GM23338 (cell line): ENCODE measurements around the gene SLC16A9. TPM values are rescaled to one million over a fixed set of nuclear protein-coding genes. Genes with fewer than 3 reads are reported as not detected.

Experiments
- ATAC-seq: fragments of 200-7000 bp; cut with Tn5 transposase; 3 replicates; pipeline ENCODE4 v1.9.1; 2020
- DNase-seq: peaks from one replicate; pipeline ENCODE4 v3.0.0-alpha.2; 2015; ENCODE audit warnings: low spot score
- H2AFZ ChIP-seq: fragments of 200-600 bp; sonication (generic); 2 replicates; pipeline ENCODE4 v1.8.0; 2016; ENCODE audit warnings: antibody characterized with exemption, mild to moderate bottlenecking, moderate library complexity
- H3F3A ChIP-seq: fragments of 200-600 bp; sonication (generic); replicated peaks from 2 replicates; pipeline ENCODE4 v1.8.0; 2017; ENCODE audit warnings: antibody characterized with exemption, mixed run types, low read depth
- H3K27ac ChIP-seq: fragments of 200-600 bp; sonication (generic); 2 replicates; pipeline ENCODE4 v1.6.1; 2016; ENCODE audit warnings: low read depth
- H3K27me3 ChIP-seq: fragments of 200-600 bp; sonication (generic); 2 replicates; pipeline ENCODE4 v1.8.0; 2016; ENCODE audit warnings: mild to moderate bottlenecking, mixed run types, moderate library complexity; ENCODE audit not compliant: insufficient read depth
- H3K36me3 ChIP-seq: fragments of 200-600 bp; sonication (generic); 2 replicates; pipeline ENCODE4 v1.8.0; 2016; ENCODE audit warnings: mild to moderate bottlenecking; ENCODE audit not compliant: insufficient read depth
- H3K4me1 ChIP-seq: fragments of 200-600 bp; sonication (generic); 2 replicates; pipeline ENCODE4 v1.8.0; 2016; ENCODE audit warnings: mild to moderate bottlenecking, moderate library complexity; ENCODE audit not compliant: insufficient read depth
- H3K4me2 ChIP-seq: fragments of 200-600 bp; sonication (generic); 2 replicates; pipeline ENCODE4 v1.7.1; 2017; ENCODE audit warnings: mixed run types
- H3K4me3 ChIP-seq: fragments of 200-600 bp; sonication (generic); 2 replicates; pipeline ENCODE4 v1.6.1; 2016; ENCODE audit warnings: mixed run types
- H3K79me2 ChIP-seq: fragments of 200-600 bp; sonication (generic); replicated peaks from 2 replicates; pipeline ENCODE4 v1.8.0; 2017; ENCODE audit warnings: mild to moderate bottlenecking; ENCODE audit not compliant: insufficient read depth
- H3K9me2 ChIP-seq: fragments of 200-600 bp; sonication (generic); 2 replicates; pipeline ENCODE4 v1.8.0; 2017; ENCODE audit not compliant: insufficient read depth
- H4K20me1 ChIP-seq: fragments of 200-600 bp; sonication (generic); replicated peaks from 2 replicates; pipeline ENCODE4 v1.8.0; 2017; ENCODE audit warnings: mild to moderate bottlenecking; ENCODE audit not compliant: insufficient read depth
- H3K27ac Mint-ChIP-seq: 2 replicates; pipeline ENCODE4 v1.8.0; 2020; ENCODE audit warnings: inconsistent platforms, mild to moderate bottlenecking, moderate library complexity, mixed read lengths
- H3K27me3 Mint-ChIP-seq: 3 replicates; pipeline ENCODE4 v1.8.0; 2022; ENCODE audit warnings: low read depth, mild to moderate bottlenecking, moderate library complexity, mixed read lengths, inconsistent platforms; ENCODE audit not compliant: insufficient read depth, poor library complexity
- H3K36me3 Mint-ChIP-seq: 3 replicates; pipeline ENCODE4 v1.8.0; 2021; ENCODE audit warnings: low read depth, mild to moderate bottlenecking, inconsistent platforms, moderate library complexity, mixed read lengths
- H3K4me1 Mint-ChIP-seq: 3 replicates; pipeline ENCODE4 v1.8.0; 2020; ENCODE audit warnings: mild to moderate bottlenecking, inconsistent platforms, mixed read lengths
- H3K4me3 Mint-ChIP-seq: 3 replicates; pipeline ENCODE4 v1.8.0; 2021; ENCODE audit warnings: moderate library complexity, mild to moderate bottlenecking, inconsistent platforms, mixed read lengths
- H3K9me3 Mint-ChIP-seq: 3 replicates; pipeline ENCODE4 v1.8.0; 2020; ENCODE audit warnings: moderate library complexity, mild to moderate bottlenecking, inconsistent platforms, mixed read lengths
- CREB1 ChIP-seq: fragments of 250-450 bp; sonication (Bioruptor Pico); IDR thresholded peaks from 2 replicates; pipeline ENCODE4 v1.5.0; 2020; ENCODE audit warnings: low read depth, mild to moderate bottlenecking, moderate library complexity
- ETS1 ChIP-seq: IDR thresholded peaks from 2 replicates; pipeline ENCODE4 v1.6.1; 2016; ENCODE audit warnings: antibody characterized with exemption
- EZH2 ChIP-seq: fragments of 200-600 bp; sonication (generic); IDR thresholded peaks from one replicate; pipeline ENCODE4 v1.8.0; 2017; ENCODE audit warnings: antibody characterized with exemption, mild to moderate bottlenecking, low read depth; ENCODE audit not compliant: unreplicated experiment
- EZH2phosphoT487 ChIP-seq: fragments of 200-600 bp; sonication (generic); IDR thresholded peaks from one replicate; pipeline ENCODE4 v1.8.1; 2018; ENCODE audit warnings: antibody characterized with exemption; ENCODE audit not compliant: unreplicated experiment
- JUNB ChIP-seq: IDR thresholded peaks from one replicate; pipeline ENCODE4 v1.6.1; 2016; ENCODE audit warnings: antibody characterized with exemption; ENCODE audit not compliant: unreplicated experiment
- NANOG ChIP-seq: IDR thresholded peaks from 2 replicates; pipeline ENCODE4 v1.6.1; 2016; ENCODE audit warnings: antibody characterized with exemption, borderline replicate concordance
- POLR2AphosphoS5 ChIP-seq: IDR thresholded peaks from 2 replicates; pipeline ENCODE4 v1.6.1; 2016; ENCODE audit warnings: antibody characterized with exemption, low read depth
- REST ChIP-seq: IDR thresholded peaks from one replicate; pipeline ENCODE4 v1.6.1; 2018; ENCODE audit warnings: antibody characterized with exemption; ENCODE audit not compliant: unreplicated experiment
- ZNF114 ChIP-seq: fragments of 250-450 bp; sonication (Bioruptor Pico); IDR thresholded peaks from 2 replicates; pipeline ENCODE4 v1.5.0; 2020; ENCODE audit warnings: mild to moderate bottlenecking, moderate library complexity
- ZNF331 ChIP-seq: fragments of 250-450 bp; sonication (Bioruptor Pico); IDR thresholded peaks from 2 replicates; pipeline ENCODE4 v1.5.0; 2020; ENCODE audit warnings: low read depth, mild to moderate bottlenecking, moderate library complexity
- polyA plus RNA-seq: library from polyadenylated mRNA; unstranded; fragments of >200 nt; fragmentation: Nextera tagmentation; extraction: Ambion mirVana; gene quantifications from 2 replicates; pipeline ENCODE4 v1.2.1, GENCODE V29; 2016
- total RNA-seq: library from RNA; depleted of rRNA; stranded (reverse); fragments of >200 nt; shearing (Covaris generic); gene quantifications from 2 replicates; pipeline ENCODE4 v1.2.3, GENCODE V29; 2014
- TF ChIP-seq, protein P1 (sequence below), 2 experiments: fragments of 200-600 bp in 1 of 2; sonication (generic) in 1 of 2; conservative IDR thresholded peaks; 2 replicates each; pipeline versions ENCODE4 v1.5.1 to v1.6.1; 2016 to 2017; ENCODE audit warnings: antibody characterized with exemption in 2 of 2, low read depth in 2 of 2, mild to moderate bottlenecking in 2 of 2, moderate library complexity in 1 of 2

The SLC16A9 gene
- total and polyA plus RNA-seq, 2 experiments from 2014 or later: 6.5 to 11.4 TPM

- TF ChIP-seq NANOG (no peak), CREB1 (CRISPR knock-in tag) (no peak), EZH2phosphoT487 (no peak), POLR2AphosphoS5 (no peak), ETS1 (no peak), EZH2 (no peak), REST (no peak)
Measured at GRCh38 chr10:59682986-59683937, 26.4 kb downstream of the SLC16A9 start (continued).

DNA sequence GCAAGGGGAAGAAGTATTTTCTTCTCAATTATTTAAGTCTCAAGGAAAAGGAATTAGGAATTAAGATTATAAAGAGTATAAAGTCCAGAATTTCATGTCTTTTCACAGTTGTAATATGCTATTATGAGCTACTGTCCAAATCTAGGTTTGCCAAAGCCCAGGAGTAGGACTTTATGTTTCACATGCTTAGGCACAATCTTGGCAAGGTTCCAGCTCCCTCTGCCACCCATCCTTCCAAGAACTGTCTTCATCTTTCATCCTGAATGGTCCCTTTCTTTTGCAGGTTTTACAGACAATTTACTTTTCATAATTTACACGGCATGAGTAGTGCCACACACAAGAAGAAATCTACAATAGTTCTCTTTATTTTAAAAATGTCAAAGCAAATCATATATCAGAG lies 29.5 kb downstream of the SLC16A9 start:
- peaks cover 12% of the 10 kb centered on the region; the same call in 2 of the 3 replicates for H3K36me3 Mint-ChIP-seq
- DNase-seq: no peak
- peaks cover 7% of the 10 kb centered on the region; the same call in 2 of the 3 replicates for H3K4me1 Mint-ChIP-seq
- H3K4me2 ChIP-seq: no peak overlapping the region
- no peak overlapping the region for H3K4me3 ChIP-seq
- H3K79me2 ChIP-seq: no peaks in the 10 kb centered on the region
- no peak for ATAC-seq
- H3K27ac ChIP-seq: no peak overlapping the region
- H3K27me3 Mint-ChIP-seq: peaks cover 2% of the 10 kb centered on the region
- H3K4me3 Mint-ChIP-seq: no peak overlapping the region
- H3F3A ChIP-seq: no peaks in the 10 kb centered on the region
- no peak overlapping the region for H3K27ac Mint-ChIP-seq
- H4K20me1 ChIP-seq: no peaks in the 10 kb centered on the region
- no peaks in the 10 kb centered on the region for H3K27me3 ChIP-seq
- no peak overlapping the region for H2AFZ ChIP-seq
- H3K36me3 ChIP-seq: no peaks in the 10 kb centered on the region
- H3K9me2 ChIP-seq: no peaks in the 10 kb centered on the region
- H3K4me1 ChIP-seq: no peaks in the 10 kb centered on the region
- no peaks in the 10 kb centered on the region for H3K9me3 Mint-ChIP-seq
- TF ChIP-seq JUNB (no peak), EZH2phosphoT487 (no peak), ETS1 (no peak), CREB1 (CRISPR knock-in tag) (no peak), ZNF114 (CRISPR knock-in tag) (no peak), REST (no peak), NANOG (no peak), ZNF331 (CRISPR knock-in tag) (no peak), POLR2AphosphoS5 (no peak), EZH2 (no peak)
- TF ChIP-seq, protein P1, sequence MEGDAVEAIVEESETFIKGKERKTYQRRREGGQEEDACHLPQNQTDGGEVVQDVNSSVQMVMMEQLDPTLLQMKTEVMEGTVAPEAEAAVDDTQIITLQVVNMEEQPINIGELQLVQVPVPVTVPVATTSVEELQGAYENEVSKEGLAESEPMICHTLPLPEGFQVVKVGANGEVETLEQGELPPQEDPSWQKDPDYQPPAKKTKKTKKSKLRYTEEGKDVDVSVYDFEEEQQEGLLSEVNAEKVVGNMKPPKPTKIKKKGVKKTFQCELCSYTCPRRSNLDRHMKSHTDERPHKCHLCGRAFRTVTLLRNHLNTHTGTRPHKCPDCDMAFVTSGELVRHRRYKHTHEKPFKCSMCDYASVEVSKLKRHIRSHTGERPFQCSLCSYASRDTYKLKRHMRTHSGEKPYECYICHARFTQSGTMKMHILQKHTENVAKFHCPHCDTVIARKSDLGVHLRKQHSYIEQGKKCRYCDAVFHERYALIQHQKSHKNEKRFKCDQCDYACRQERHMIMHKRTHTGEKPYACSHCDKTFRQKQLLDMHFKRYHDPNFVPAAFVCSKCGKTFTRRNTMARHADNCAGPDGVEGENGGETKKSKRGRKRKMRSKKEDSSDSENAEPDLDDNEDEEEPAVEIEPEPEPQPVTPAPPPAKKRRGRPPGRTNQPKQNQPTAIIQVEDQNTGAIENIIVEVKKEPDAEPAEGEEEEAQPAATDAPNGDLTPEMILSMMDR (conservative IDR thresholded peaks at IDR 0.05; ENCODE audit: low read depth in 2 of 2): no peak
